Activated naive CD8-positive, alpha-beta T cell (primary cell): Measurements from ENCODE around the gene OCA2.

Experiments used
- H3K27ac Mint-ChIP-seq: one replicate; pipeline ENCODE4 v1.8.0; 2021; ENCODE audit warnings: mixed read lengths
- H3K27me3 Mint-ChIP-seq: one replicate; pipeline ENCODE4 v1.8.0; 2021; ENCODE audit warnings: mixed read lengths
- H3K36me3 Mint-ChIP-seq: one replicate; pipeline ENCODE4 v1.8.0; 2021; ENCODE audit warnings: mixed read lengths
- H3K4me1 Mint-ChIP-seq: one replicate; pipeline ENCODE4 v1.8.0; 2021; ENCODE audit warnings: low read depth, mixed read lengths
- H3K4me3 Mint-ChIP-seq: one replicate; pipeline ENCODE4 v1.8.0; 2021; ENCODE audit warnings: mild to moderate bottlenecking, mixed read lengths
- H3K9me3 Mint-ChIP-seq: one replicate; pipeline ENCODE4 v1.8.0; 2021; ENCODE audit warnings: low read depth, mixed read lengths

The OCA2 gene

GRCh38 chr15:27808182-27808581, 290.9 kb downstream of the OCA2 start:
- Mint-ChIP-seq H3K4me3 (no peak overlapping the region), H3K27me3 (no peaks in the 10 kb centered on the region), H3K9me3 (no peaks in the 10 kb centered on the region), H3K27ac (no peak overlapping the region), H3K4me1 (no peaks in the 10 kb centered on the region), H3K36me3 (no peaks in the 10 kb centered on the region)

GRCh38 chr15:27807335-27807734, 291.8 kb downstream of the OCA2 start:
- Mint-ChIP-seq H3K36me3 (no peaks in the 10 kb centered on the region), H3K4me1 (no peaks in the 10 kb centered on the region), H3K27ac (no peak overlapping the region), H3K27me3 (no peaks in the 10 kb centered on the region), H3K9me3 (no peaks in the 10 kb centered on the region), H3K4me3 (no peak overlapping the region)

- no peaks in the 10 kb centered on the region for H3K36me3 Mint-ChIP-seq
These were observed 292.7 kb downstream of the OCA2 start for GRCh38 chr15:27806396-27806795.

GRCh38 chr15:27805261-27806220, 293.6 kb downstream of the OCA2 start:
- Mint-ChIP-seq H3K4me3 (no peak overlapping the region), H3K27me3 (no peaks in the 10 kb centered on the region), H3K9me3 (no peaks in the 10 kb centered on the region), H3K36me3 (no peaks in the 10 kb centered on the region), H3K27ac (no peak overlapping the region), H3K4me1 (no peaks in the 10 kb centered on the region)

More at GRCh38 chr15:27806396-27806795, 292.7 kb downstream of the OCA2 start:
- Mint-ChIP-seq H3K4me1 (no peaks in the 10 kb centered on the region), H3K27ac (no peak overlapping the region), H3K27me3 (no peaks in the 10 kb centered on the region), H3K4me3 (no peak overlapping the region), H3K9me3 (no peaks in the 10 kb centered on the region)

GRCh38 chr15:27804569-27805260, 294.4 kb downstream of the OCA2 start:
- H3K27me3 Mint-ChIP-seq, result no peaks in the 10 kb centered on the region
- no peak overlapping the region for H3K27ac Mint-ChIP-seq
- peaks cover 2% of the 10 kb centered on the region for H3K36me3 Mint-ChIP-seq
- H3K4me3 Mint-ChIP-seq, result no peak overlapping the region
- H3K9me3 Mint-ChIP-seq, result no peaks in the 10 kb centered on the region
- no peaks in the 10 kb centered on the region for H3K4me1 Mint-ChIP-seq

GRCh38 chr15:27798807-27799206, 300.3 kb downstream of the OCA2 start:
- no peak overlapping the region for H3K4me3 Mint-ChIP-seq
- H3K36me3 Mint-ChIP-seq, result peaks cover 2% of the 10 kb centered on the region
- no peaks in the 10 kb centered on the region for H3K27me3 Mint-ChIP-seq
- no peak overlapping the region for H3K27ac Mint-ChIP-seq
- no peaks in the 10 kb centered on the region for H3K9me3 Mint-ChIP-seq
- no peaks in the 10 kb centered on the region for H3K4me1 Mint-ChIP-seq

GRCh38 chr15:27797765-27798164, 301.4 kb downstream of the OCA2 start:
- H3K36me3 Mint-ChIP-seq, result peaks cover 2% of the 10 kb centered on the region
- no peaks in the 10 kb centered on the region for H3K4me1 Mint-ChIP-seq
- no peak overlapping the region for H3K27ac Mint-ChIP-seq
- H3K9me3 Mint-ChIP-seq, result no peaks in the 10 kb centered on the region
- no peaks in the 10 kb centered on the region for H3K27me3 Mint-ChIP-seq
- H3K4me3 Mint-ChIP-seq, result no peak overlapping the region

GRCh38 chr15:27796405-27797320, 302.5 kb downstream of the OCA2 start:
- Mint-ChIP-seq H3K27ac (no peak overlapping the region), H3K4me1 (no peaks in the 10 kb centered on the region), H3K36me3 (peaks cover 2% of the 10 kb centered on the region), H3K4me3 (no peak overlapping the region), H3K9me3 (no peaks in the 10 kb centered on the region), H3K27me3 (peaks cover 2% of the 10 kb centered on the region)

GRCh38 chr15:27792756-27793264, 306.3 kb downstream of the OCA2 start:
- peaks cover 2% of the 10 kb centered on the region for H3K27me3 Mint-ChIP-seq
- H3K4me3 Mint-ChIP-seq, result no peak overlapping the region
- no peaks in the 10 kb centered on the region for H3K36me3 Mint-ChIP-seq
- H3K9me3 Mint-ChIP-seq, result no peaks in the 10 kb centered on the region
- H3K27ac Mint-ChIP-seq, result no peak overlapping the region
- H3K4me1 Mint-ChIP-seq, result no peaks in the 10 kb centered on the region

- Mint-ChIP-seq H3K27ac (no peak overlapping the region), H3K36me3 (no peaks in the 10 kb centered on the region), H3K4me1 (no peaks in the 10 kb centered on the region), H3K27me3 (peaks cover 2% of the 10 kb centered on the region), H3K4me3 (no peak overlapping the region), H3K9me3 (no peaks in the 10 kb centered on the region)
These were observed 308.8 kb downstream of the OCA2 start for GRCh38 chr15:27790270-27790669.

- Mint-ChIP-seq H3K4me3 (no peak overlapping the region), H3K9me3 (no peaks in the 10 kb centered on the region), H3K4me1 (no peaks in the 10 kb centered on the region), H3K27ac (no peak overlapping the region), H3K36me3 (no peaks in the 10 kb centered on the region), H3K27me3 (peaks cover 2% of the 10 kb centered on the region)
These were observed 311.2 kb downstream of the OCA2 start for GRCh38 chr15:27787931-27788330.

GRCh38 chr15:27784107-27784506, 315.0 kb downstream of the OCA2 start:
- Mint-ChIP-seq H3K27me3 (no peaks in the 10 kb centered on the region), H3K4me3 (no peak overlapping the region)

GRCh38 chr15:27783678-27784077, 315.4 kb downstream of the OCA2 start:
- Mint-ChIP-seq H3K4me1 (no peaks in the 10 kb centered on the region), H3K27me3 (no peaks in the 10 kb centered on the region), H3K27ac (no peak overlapping the region), H3K9me3 (no peaks in the 10 kb centered on the region), H3K4me3 (no peak overlapping the region), H3K36me3 (no peaks in the 10 kb centered on the region)

More at GRCh38 chr15:27784107-27784506, 315.0 kb downstream of the OCA2 start:
- Mint-ChIP-seq H3K9me3 (no peaks in the 10 kb centered on the region), H3K4me1 (no peaks in the 10 kb centered on the region), H3K36me3 (no peaks in the 10 kb centered on the region), H3K27ac (no peak overlapping the region)

GRCh38 chr15:27782125-27782524, 317.0 kb downstream of the OCA2 start:
- H3K27me3 Mint-ChIP-seq, result no peaks in the 10 kb centered on the region
- H3K4me1 Mint-ChIP-seq, result no peaks in the 10 kb centered on the region
- no peaks in the 10 kb centered on the region for H3K36me3 Mint-ChIP-seq
- no peak overlapping the region for H3K4me3 Mint-ChIP-seq
- H3K27ac Mint-ChIP-seq, result no peak overlapping the region
- H3K9me3 Mint-ChIP-seq, result no peaks in the 10 kb centered on the region
